ENCODE results near the gene ALDH3B1.
"Not testable (repeated sequence)": the region's sequence is repeated elsewhere in the genome, so short reads cannot be mapped to it uniquely, and the experiment has no call there.

DNA sequence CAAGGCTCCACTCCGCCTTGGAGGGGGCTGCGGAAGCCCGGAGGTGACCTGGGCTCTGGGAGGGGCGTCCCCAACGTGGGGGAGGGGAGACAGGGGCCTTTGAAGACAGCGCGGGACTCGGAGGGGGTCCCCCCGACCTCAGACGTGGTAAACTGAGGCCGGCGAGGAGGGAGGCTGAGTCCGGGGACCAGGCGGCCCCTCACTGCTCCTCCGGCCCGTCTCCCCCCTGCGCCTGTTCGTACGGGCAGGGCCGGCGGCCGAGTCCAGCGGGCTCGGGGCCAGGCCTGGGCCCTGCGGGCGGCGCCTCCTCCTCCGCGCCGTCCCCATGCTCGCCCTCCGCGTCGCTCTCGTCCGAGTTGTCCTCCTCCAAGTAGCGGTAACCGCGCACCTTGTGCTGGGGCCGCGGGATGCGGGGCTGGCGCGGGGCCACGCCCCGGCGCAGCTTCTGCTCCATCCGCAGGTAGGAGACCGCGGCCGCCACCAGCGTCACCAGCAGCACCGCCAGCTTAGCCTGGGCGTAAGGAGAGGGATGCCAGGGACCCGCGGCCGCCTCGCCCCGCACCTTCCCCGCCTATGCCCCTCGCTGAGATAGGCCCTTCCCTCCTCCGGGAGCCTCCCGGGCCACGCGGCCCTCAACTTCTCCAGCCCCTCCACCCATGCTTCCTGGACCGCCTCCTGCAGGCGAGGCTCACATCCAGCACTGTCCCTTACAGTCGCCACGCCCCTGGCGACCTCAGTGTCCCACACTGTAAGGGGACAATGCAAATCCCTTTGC lies 18.6 kb upstream of the ALDH3B1 start:
- TF ChIP-seq, protein P1, sequence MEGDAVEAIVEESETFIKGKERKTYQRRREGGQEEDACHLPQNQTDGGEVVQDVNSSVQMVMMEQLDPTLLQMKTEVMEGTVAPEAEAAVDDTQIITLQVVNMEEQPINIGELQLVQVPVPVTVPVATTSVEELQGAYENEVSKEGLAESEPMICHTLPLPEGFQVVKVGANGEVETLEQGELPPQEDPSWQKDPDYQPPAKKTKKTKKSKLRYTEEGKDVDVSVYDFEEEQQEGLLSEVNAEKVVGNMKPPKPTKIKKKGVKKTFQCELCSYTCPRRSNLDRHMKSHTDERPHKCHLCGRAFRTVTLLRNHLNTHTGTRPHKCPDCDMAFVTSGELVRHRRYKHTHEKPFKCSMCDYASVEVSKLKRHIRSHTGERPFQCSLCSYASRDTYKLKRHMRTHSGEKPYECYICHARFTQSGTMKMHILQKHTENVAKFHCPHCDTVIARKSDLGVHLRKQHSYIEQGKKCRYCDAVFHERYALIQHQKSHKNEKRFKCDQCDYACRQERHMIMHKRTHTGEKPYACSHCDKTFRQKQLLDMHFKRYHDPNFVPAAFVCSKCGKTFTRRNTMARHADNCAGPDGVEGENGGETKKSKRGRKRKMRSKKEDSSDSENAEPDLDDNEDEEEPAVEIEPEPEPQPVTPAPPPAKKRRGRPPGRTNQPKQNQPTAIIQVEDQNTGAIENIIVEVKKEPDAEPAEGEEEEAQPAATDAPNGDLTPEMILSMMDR (tag by site-specific recombination; IDR thresholded peaks at IDR 0.05): not testable (repeated sequence)
- TF ChIP-seq SP3 (tag by site-specific recombination; IDR thresholded peaks at IDR 0.05); ZBTB1 (tag by site-specific recombination; IDR thresholded peaks at IDR 0.05); ZBTB17 (tag by site-specific recombination; IDR thresholded peaks at IDR 0.05); ZNF398 (tag by site-specific recombination; IDR thresholded peaks at IDR 0.05); ZNF639 (tag by site-specific recombination; IDR thresholded peaks at IDR 0.05); ZNF274 (IDR thresholded peaks at IDR 0.05; ENCODE audit: low read length); ZNF274 (tag by site-specific recombination; IDR thresholded peaks at IDR 0.05; ENCODE audit: borderline replicate concordance); ZNF184 (tag by site-specific recombination; IDR thresholded peaks at IDR 0.05); ATF2 (tag by site-specific recombination; IDR thresholded peaks at IDR 0.05; ENCODE audit: low read depth); ZNF223 (tag by site-specific recombination; IDR thresholded peaks at IDR 0.05): not testable (repeated sequence)
